ENCODE results near the gene NCK2. TPM values are rescaled to one million over a fixed set of nuclear protein-coding genes. Genes with fewer than 3 reads are reported as not detected.

The NCK2 gene
- polyA plus RNA-seq, 4 donors: 59.6 to 124 (median 84.3) TPM

DNA sequence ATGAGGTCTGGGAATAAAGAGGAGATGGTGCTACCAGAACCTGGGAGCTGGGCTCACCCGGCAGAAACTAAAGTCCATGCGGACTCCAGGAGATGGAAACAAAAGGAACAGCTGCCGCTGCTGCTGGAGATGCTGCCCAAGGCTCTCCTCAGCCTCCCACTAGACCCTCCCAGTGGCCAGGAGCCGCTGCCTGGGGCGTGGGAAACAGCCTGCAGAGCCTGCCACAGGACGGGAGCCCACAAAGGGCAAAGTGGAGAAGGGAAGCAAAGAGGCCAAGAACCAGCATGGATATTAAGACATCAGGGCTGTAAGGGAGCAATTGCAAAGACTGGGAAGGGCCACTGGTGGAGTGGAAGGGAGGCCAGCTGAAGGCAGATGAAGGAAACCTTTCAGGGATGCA is 179.6 kb downstream of the NCK2 start:
- Histone ChIP-seq H3K36me3 (ENCODE audit: control insufficient read depth in 3 of 3, insufficient read depth in 2 of 3, low read depth in 1 of 3, low read length in 3 of 3) (no peaks in the 10 kb centered on the region), H3K4me3 (ENCODE audit: low read depth in 1 of 3, low read length in 3 of 3) (no peak overlapping the region), H3K27ac (ENCODE audit: low read depth in 1 of 3, low read length in 2 of 3) (no peak overlapping the region), H3K27me3 (ENCODE audit: control insufficient read depth in 3 of 3, insufficient read depth in 3 of 3, low read length in 3 of 3) (no peaks in the 10 kb centered on the region), H3K9me3 (ENCODE audit: control insufficient read depth in 2 of 2, insufficient read depth in 1 of 2, low read depth in 1 of 2, low read length in 1 of 2) (peaks cover 0 to 10% of the 10 kb centered on the region in 2 donors), H3K4me1 (ENCODE audit: control insufficient read depth in 3 of 3, insufficient read depth in 2 of 3, low read depth in 1 of 3, low read length in 2 of 3) (peaks cover 0 to 4% (median 3%) of the 10 kb centered on the region in 3 donors)
- FAIRE-seq: no peak
- no peak for DNase-seq
- 81 to 92% (median 82%) methylated on average over 6 of the region's 6 CpGs for WGBS, 3 donors

DNA sequence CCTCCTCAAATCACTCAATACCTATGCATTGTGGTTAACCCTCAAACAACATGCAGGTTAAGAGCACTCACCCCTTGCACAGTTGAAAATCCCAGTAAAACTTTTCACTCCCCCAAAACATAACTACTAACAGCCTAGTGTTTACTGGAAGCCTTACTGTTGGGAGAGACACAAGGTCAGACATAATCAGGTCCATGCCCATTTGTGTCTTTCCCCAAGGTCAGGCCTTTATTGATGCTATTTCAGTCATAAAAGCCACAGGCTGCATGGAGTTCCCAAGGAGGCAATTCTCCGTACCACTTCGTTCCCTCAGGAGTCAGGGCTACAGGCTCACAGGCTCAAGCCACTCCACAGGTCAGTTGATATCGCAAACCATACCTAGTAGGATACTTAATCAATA is 180.2 kb downstream of the NCK2 start:
- H3K4me3 ChIP-seq (ENCODE audit: low read depth in 1 of 3, low read length in 3 of 3): no peak overlapping the region
- H3K27me3 ChIP-seq (ENCODE audit: control insufficient read depth in 3 of 3, insufficient read depth in 3 of 3, low read length in 3 of 3): no peaks in the 10 kb centered on the region
- no peak for FAIRE-seq
- no peak overlapping the region for H3K27ac ChIP-seq (ENCODE audit: low read depth in 1 of 3, low read length in 2 of 3)
- WGBS, 3 donors: 72 to 89% (median 73%) methylated on average over 3 of the region's 3 CpGs
- H3K4me1 ChIP-seq (ENCODE audit: control insufficient read depth in 3 of 3, insufficient read depth in 2 of 3, low read depth in 1 of 3, low read length in 2 of 3): peaks cover 0 to 1% (median 0%) of the 10 kb centered on the region in 3 donors
- H3K36me3 ChIP-seq (ENCODE audit: control insufficient read depth in 3 of 3, insufficient read depth in 2 of 3, low read depth in 1 of 3, low read length in 3 of 3): no peaks in the 10 kb centered on the region
- peak in 1 of 2 donors; percentile 22 for DNase-seq
- H3K9me3 ChIP-seq (ENCODE audit: control insufficient read depth in 2 of 2, insufficient read depth in 1 of 2, low read depth in 1 of 2, low read length in 1 of 2): peaks cover 0 to 10% of the 10 kb centered on the region in 2 donors

DNA sequence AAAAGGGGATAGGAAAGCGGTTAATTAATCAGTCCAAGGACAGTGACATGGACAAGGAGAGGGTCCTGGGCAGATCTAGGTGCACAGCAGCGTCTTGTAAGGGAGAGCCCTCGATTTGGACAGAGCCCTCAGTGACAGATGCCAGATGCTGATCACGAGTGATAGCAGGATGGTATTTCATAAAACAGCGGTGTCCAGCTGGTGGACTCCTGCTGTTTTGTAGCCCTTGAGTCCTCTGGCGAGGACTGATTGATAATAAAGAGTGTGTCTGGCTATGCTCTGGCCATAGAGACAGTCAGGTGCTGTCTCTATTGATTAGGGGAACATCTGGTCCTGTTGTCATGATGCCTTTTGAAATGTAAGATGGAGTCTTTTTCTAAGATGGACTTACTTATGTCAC is 180.7 kb downstream of the NCK2 start:
- H3K9me3 ChIP-seq (ENCODE audit: control insufficient read depth in 2 of 2, insufficient read depth in 1 of 2, low read depth in 1 of 2, low read length in 1 of 2): peaks cover 0 to 10% of the 10 kb centered on the region in 2 donors
- no peak for FAIRE-seq
- 85 to 91% (median 85%) methylated on average over 6 of the region's 6 CpGs for WGBS, 3 donors

DNA sequence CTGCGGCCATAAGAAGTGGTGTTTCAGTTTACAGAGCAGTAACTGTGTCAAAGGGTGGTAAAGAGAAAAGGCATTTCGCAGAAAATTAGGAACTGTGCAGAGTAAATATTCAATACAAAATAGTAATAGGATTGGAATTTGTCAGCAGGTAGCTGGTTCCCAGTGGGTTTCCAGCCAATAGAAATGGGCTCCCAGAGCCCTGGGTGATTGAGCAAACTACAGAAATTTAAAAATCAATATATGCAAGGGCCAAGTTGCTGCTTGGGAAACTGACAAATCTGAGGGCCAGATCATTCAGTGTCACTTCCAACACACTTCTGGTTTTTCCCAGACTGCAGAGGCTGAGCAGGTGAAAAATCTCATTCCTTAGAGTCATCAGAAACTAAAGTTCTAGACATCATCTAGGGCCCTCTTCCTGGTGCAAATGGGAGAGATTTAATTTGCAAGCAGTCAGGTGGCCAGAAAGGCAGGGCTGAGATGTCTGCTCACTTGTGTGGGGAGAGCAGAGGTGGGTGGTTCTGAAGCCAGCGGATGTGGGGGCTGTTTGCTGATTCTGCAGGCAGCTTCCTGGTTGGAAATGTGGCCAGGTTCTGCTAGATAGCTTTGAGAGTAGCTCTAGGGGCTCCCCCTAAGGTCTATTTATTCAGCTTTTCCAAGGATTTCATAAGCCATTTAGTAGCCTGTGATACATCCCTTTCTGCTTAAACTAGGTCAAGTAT is 182.4 kb downstream of the NCK2 start:
- H3K9me3 ChIP-seq (ENCODE audit: control insufficient read depth in 2 of 2, insufficient read depth in 1 of 2, low read depth in 1 of 2, low read length in 1 of 2): peaks cover 0 to 2% of the 10 kb centered on the region in 2 donors
- peak in 1 of 2 donors; percentile 43 for DNase-seq
- no peak overlapping the region for H3K27ac ChIP-seq (ENCODE audit: low read depth in 1 of 3, low read length in 2 of 3)
- no peak for FAIRE-seq
- no peaks in the 10 kb centered on the region for H3K4me1 ChIP-seq (ENCODE audit: control insufficient read depth in 3 of 3, insufficient read depth in 2 of 3, low read depth in 1 of 3, low read length in 2 of 3)
- no peak overlapping the region for H3K4me3 ChIP-seq (ENCODE audit: low read depth in 1 of 3, low read length in 3 of 3)
- no peaks in the 10 kb centered on the region for H3K27me3 ChIP-seq (ENCODE audit: control insufficient read depth in 3 of 3, insufficient read depth in 3 of 3, low read length in 3 of 3)
- H3K36me3 ChIP-seq (ENCODE audit: control insufficient read depth in 3 of 3, insufficient read depth in 2 of 3, low read depth in 1 of 3, low read length in 3 of 3): no peaks in the 10 kb centered on the region
- 86 to 92% (median 87%) methylated on average over 3 of the region's 3 CpGs for WGBS, 3 donors

More for the DNA sequence above, 180.7 kb downstream of the NCK2 start:
- no peak overlapping the region for H3K4me3 ChIP-seq (ENCODE audit: low read depth in 1 of 3, low read length in 3 of 3)
- H3K36me3 ChIP-seq (ENCODE audit: control insufficient read depth in 3 of 3, insufficient read depth in 2 of 3, low read depth in 1 of 3, low read length in 3 of 3): no peaks in the 10 kb centered on the region
- H3K4me1 ChIP-seq (ENCODE audit: control insufficient read depth in 3 of 3, insufficient read depth in 2 of 3, low read depth in 1 of 3, low read length in 2 of 3): no peaks in the 10 kb centered on the region
- no peak overlapping the region for H3K27ac ChIP-seq (ENCODE audit: low read depth in 1 of 3, low read length in 2 of 3)
- DNase-seq: no peak
- H3K27me3 ChIP-seq (ENCODE audit: control insufficient read depth in 3 of 3, insufficient read depth in 3 of 3, low read length in 3 of 3): no peaks in the 10 kb centered on the region

DNA sequence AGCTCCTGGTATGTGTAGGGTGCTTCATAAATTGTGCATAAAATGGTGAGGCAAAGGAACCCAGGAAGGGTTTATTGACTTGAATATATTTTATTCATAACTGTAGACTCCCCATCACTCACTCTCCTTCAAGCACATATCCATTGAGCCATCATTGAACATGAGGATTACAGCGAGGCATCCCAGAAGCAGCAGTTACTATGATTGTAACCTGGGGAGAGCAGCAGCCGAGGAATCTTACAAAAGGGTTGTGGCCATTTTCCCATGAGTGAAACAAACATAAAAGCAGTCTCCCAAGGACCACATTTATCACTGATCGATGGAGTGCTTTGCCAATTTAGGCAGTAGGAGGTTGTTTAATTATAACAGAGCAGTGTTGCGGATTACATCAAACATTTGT is 183.4 kb downstream of the NCK2 start:
- Histone ChIP-seq H3K27me3 (ENCODE audit: control insufficient read depth in 3 of 3, insufficient read depth in 3 of 3, low read length in 3 of 3) (no peaks in the 10 kb centered on the region), H3K9me3 (ENCODE audit: control insufficient read depth in 2 of 2, insufficient read depth in 1 of 2, low read depth in 1 of 2, low read length in 1 of 2) (peaks cover 0 to under 1% of the 10 kb centered on the region in 2 donors), H3K4me1 (ENCODE audit: control insufficient read depth in 3 of 3, insufficient read depth in 2 of 3, low read depth in 1 of 3, low read length in 2 of 3) (no peaks in the 10 kb centered on the region), H3K27ac (ENCODE audit: low read depth in 1 of 3, low read length in 2 of 3) (no peak overlapping the region), H3K36me3 (ENCODE audit: control insufficient read depth in 3 of 3, insufficient read depth in 2 of 3, low read depth in 1 of 3, low read length in 3 of 3) (no peaks in the 10 kb centered on the region), H3K4me3 (ENCODE audit: low read depth in 1 of 3, low read length in 3 of 3) (no peak overlapping the region)
- 85 to 92% (median 90%) methylated on average over 4 of the region's 4 CpGs for WGBS, 3 donors
- no peak for FAIRE-seq
- no peak for DNase-seq

DNA sequence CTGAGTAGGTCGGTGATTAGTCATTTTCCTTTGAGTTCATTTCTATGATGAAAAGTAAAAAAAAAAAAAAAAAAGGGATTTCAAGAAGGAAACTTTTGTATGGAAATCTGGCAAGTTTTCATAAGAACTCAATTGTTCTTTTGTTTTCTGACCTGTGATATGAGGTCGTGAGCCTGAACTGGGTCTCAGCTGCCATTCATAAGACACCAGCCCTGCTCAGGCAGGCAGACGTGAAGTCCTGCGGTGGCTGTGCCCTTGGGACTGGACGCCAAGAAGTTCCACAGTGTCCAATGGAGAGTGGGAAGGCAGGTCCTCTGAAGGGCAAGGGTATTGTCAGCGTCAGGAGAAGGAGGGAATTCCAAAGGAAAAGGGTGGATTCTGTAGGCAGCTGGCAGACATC is 183.9 kb downstream of the NCK2 start:
- FAIRE-seq: no peak
- no peak overlapping the region for H3K27ac ChIP-seq (ENCODE audit: low read depth in 1 of 3, low read length in 2 of 3)
- 75 to 83% (median 78%) methylated on average over 6 of the region's 6 CpGs for WGBS, 3 donors
- peaks cover 0 to 5% of the 10 kb centered on the region in 2 donors for H3K9me3 ChIP-seq (ENCODE audit: control insufficient read depth in 2 of 2, insufficient read depth in 1 of 2, low read depth in 1 of 2, low read length in 1 of 2)
- H3K4me1 ChIP-seq (ENCODE audit: control insufficient read depth in 3 of 3, insufficient read depth in 2 of 3, low read depth in 1 of 3, low read length in 2 of 3): no peaks in the 10 kb centered on the region
- no peak for DNase-seq
- H3K27me3 ChIP-seq (ENCODE audit: control insufficient read depth in 3 of 3, insufficient read depth in 3 of 3, low read length in 3 of 3): no peaks in the 10 kb centered on the region
- no peaks in the 10 kb centered on the region for H3K36me3 ChIP-seq (ENCODE audit: control insufficient read depth in 3 of 3, insufficient read depth in 2 of 3, low read depth in 1 of 3, low read length in 3 of 3)
- no peak overlapping the region for H3K4me3 ChIP-seq (ENCODE audit: low read depth in 1 of 3, low read length in 3 of 3)

DNA sequence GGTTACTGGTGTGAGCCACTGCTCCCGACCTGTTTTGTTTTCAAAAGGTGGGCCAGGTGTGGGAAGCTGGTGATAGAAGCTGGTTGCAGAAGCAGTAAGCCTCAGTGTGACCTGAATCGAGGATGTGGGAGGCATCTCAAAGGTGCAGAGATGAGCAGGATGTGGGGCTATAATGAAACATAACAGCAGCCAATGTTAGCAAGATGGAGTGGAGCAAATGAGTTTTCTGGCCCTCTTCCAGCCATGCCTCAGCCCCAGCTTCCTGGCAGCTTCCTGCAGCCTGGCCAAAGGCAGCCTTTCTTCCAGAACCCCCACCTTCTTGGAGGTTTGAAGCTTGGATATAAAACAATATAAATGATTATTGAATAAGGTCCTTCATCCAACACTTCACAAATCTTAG is 184.8 kb downstream of the NCK2 start:
- H3K4me1 ChIP-seq (ENCODE audit: control insufficient read depth in 3 of 3, insufficient read depth in 2 of 3, low read depth in 1 of 3, low read length in 2 of 3): no peaks in the 10 kb centered on the region
- H3K27ac ChIP-seq (ENCODE audit: low read depth in 1 of 3, low read length in 2 of 3): no peak overlapping the region
- no peak for FAIRE-seq
- H3K4me3 ChIP-seq (ENCODE audit: low read depth in 1 of 3, low read length in 3 of 3): no peak overlapping the region
- 54 to 69% (median 60%) methylated on average over 2 of the region's 2 CpGs for WGBS, 3 donors
- H3K9me3 ChIP-seq (ENCODE audit: control insufficient read depth in 2 of 2, insufficient read depth in 1 of 2, low read depth in 1 of 2, low read length in 1 of 2): peaks cover 0 to 11% of the 10 kb centered on the region in 2 donors
- no peaks in the 10 kb centered on the region for H3K27me3 ChIP-seq (ENCODE audit: control insufficient read depth in 3 of 3, insufficient read depth in 3 of 3, low read length in 3 of 3)
- no peaks in the 10 kb centered on the region for H3K36me3 ChIP-seq (ENCODE audit: control insufficient read depth in 3 of 3, insufficient read depth in 2 of 3, low read depth in 1 of 3, low read length in 3 of 3)
- peak in 1 of 2 donors; percentile 49 for DNase-seq

DNA sequence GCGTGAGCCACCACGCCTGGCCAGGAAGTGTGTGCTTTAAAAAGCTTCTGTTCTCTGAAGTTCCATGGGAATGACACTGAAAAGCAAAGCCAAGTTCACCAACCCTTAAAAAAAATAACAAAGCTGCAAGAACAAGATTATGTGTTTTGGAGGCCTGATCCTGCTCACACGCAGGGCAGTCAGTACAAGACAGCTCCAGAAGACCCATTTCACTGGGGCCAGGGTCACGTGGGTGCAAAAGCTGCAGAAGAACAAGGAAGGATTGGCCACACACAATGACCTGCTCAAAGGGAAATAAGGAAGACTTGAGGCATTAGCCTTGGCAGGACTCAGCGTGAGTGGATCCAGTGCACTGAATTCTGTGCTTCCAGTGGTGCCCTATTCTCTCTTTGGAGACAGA is 187.9 kb downstream of the NCK2 start:
- H3K4me1 ChIP-seq (ENCODE audit: control insufficient read depth in 3 of 3, insufficient read depth in 2 of 3, low read depth in 1 of 3, low read length in 2 of 3): no peaks in the 10 kb centered on the region
- no peak overlapping the region for H3K27ac ChIP-seq (ENCODE audit: low read depth in 1 of 3, low read length in 2 of 3)
- peaks cover 0 to 11% of the 10 kb centered on the region in 2 donors for H3K9me3 ChIP-seq (ENCODE audit: control insufficient read depth in 2 of 2, insufficient read depth in 1 of 2, low read depth in 1 of 2, low read length in 1 of 2)
- DNase-seq (no peak), FAIRE-seq (no peak)
- H3K36me3 ChIP-seq (ENCODE audit: control insufficient read depth in 3 of 3, insufficient read depth in 2 of 3, low read depth in 1 of 3, low read length in 3 of 3): no peaks in the 10 kb centered on the region
- H3K27me3 ChIP-seq (ENCODE audit: control insufficient read depth in 3 of 3, insufficient read depth in 3 of 3, low read length in 3 of 3): no peaks in the 10 kb centered on the region
- H3K4me3 ChIP-seq (ENCODE audit: low read depth in 1 of 3, low read length in 3 of 3): no peak overlapping the region
- 85 to 94% (median 90%) methylated on average over 5 of the region's 5 CpGs for WGBS, 3 donors

DNA sequence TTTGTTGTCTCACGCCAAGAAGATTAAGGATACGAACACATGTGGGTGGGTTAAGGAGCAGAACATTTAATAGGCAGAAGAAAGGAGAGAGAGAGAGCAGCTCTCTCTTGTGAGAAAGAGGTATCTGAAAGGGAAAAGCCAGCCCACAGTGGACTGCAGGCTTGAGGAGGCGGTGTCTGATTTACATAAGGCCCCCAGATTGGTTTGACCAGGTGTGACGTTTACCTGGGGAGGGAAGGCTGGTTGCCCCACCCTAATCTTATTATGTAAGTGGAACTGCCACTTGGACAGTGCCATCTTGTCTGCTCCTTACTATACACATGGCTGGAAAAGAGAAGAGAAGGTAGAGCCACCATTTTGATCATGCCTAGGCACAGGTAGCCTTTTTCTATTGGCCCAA is 189.2 kb downstream of the NCK2 start:
- Histone ChIP-seq H3K9me3 (ENCODE audit: control insufficient read depth in 2 of 2, insufficient read depth in 1 of 2, low read depth in 1 of 2, low read length in 1 of 2) (peaks cover 0 to 11% of the 10 kb centered on the region in 2 donors), H3K36me3 (ENCODE audit: control insufficient read depth in 3 of 3, insufficient read depth in 2 of 3, low read depth in 1 of 3, low read length in 3 of 3) (no peaks in the 10 kb centered on the region), H3K4me1 (ENCODE audit: control insufficient read depth in 3 of 3, insufficient read depth in 2 of 3, low read depth in 1 of 3, low read length in 2 of 3) (no peaks in the 10 kb centered on the region), H3K27ac (ENCODE audit: low read depth in 1 of 3, low read length in 2 of 3) (no peak overlapping the region), H3K27me3 (ENCODE audit: control insufficient read depth in 3 of 3, insufficient read depth in 3 of 3, low read length in 3 of 3) (no peaks in the 10 kb centered on the region), H3K4me3 (ENCODE audit: low read depth in 1 of 3, low read length in 3 of 3) (no peak overlapping the region)
- FAIRE-seq (no peak), DNase-seq (no peak)
- WGBS, 3 donors: 92 to 96% (median 95%) methylated on average over 4 of the region's 4 CpGs

Data from small intestine (tissue), 7 donors.